ENCODE data around the gene FOLR2. TPM values are rescaled to one million over a fixed set of nuclear protein-coding genes. Genes with fewer than 3 reads are reported as not detected.

FOLR2 gene
- total RNA-seq, 1 experiment from 2014 or later: not detected

GRCh38 chr11:72174302-72175070, 42.1 kb upstream of the FOLR2 start (continued):
- TF ChIP-seq TCF7L2 (IDR thresholded peaks at IDR 0.05; ENCODE audit: borderline replicate concordance, extremely low read depth, insufficient read depth, insufficient read length): no peak

- intact Hi-C loops (cut with micrococcal nuclease): no loop called here
- TF ChIP-seq ZBTB33 (IDR thresholded peaks at IDR 0.05; ENCODE audit: extremely low read depth, insufficient replicate concordance, low read length) (no peak), SP1 (IDR thresholded peaks at IDR 0.05; ENCODE audit: low read depth) (no peak), EGR1 (IDR thresholded peaks at IDR 0.05; ENCODE audit: low read depth) (no peak), ZFX (IDR thresholded peaks at IDR 0.05) (no peak), MAX (IDR thresholded peaks at IDR 0.05) (no peak), YY1 (IDR thresholded peaks at IDR 0.05; ENCODE audit: extremely low read depth, insufficient replicate concordance, low read depth, low read length) (no peak), REST (IDR thresholded peaks at IDR 0.05; ENCODE audit: low read depth) (no peak), ZNF274 (IDR thresholded peaks at IDR 0.05; ENCODE audit: low read depth, low read length) (no peak), ELF1 (IDR thresholded peaks at IDR 0.05; ENCODE audit: borderline replicate concordance, low read depth) (no peak), CBX3 (IDR thresholded peaks at IDR 0.05; ENCODE audit: low read depth) (no peak), JUND (IDR thresholded peaks at IDR 0.05) (no peak)
- no peak overlapping the region for H3K9ac ChIP-seq (ENCODE audit: low read length)
- H4K20me1 ChIP-seq (ENCODE audit: insufficient read depth): no peaks in the 10 kb centered on the region
- POLR2A ChIA-PET: no interaction called here
- no peaks in the 10 kb centered on the region for H3K9me3 ChIP-seq (ENCODE audit: control insufficient read depth in 1 of 2, insufficient read depth in 1 of 2, low read depth in 1 of 2, low read length in 2 of 2)
- H3K9me2 ChIP-seq (ENCODE audit: insufficient read depth): no peaks in the 10 kb centered on the region
- ATAC-seq (no peak), DNase-seq (ENCODE audit: low read depth, low spot score) (no peak)
- H3K4me3 ChIP-seq (replicated peaks in 1 of 2; ENCODE audit: low read depth in 1 of 2, low read length in 2 of 2): no peak overlapping the region
- RAD21 ChIA-PET (ENCODE audit: low non-redundant PET in 1 of 2, low total read pairs in 2 of 2, uncharacterized antibody in 2 of 2, unreplicated experiment in 2 of 2): no interaction called here
- BruUV-seq (replicated peaks): no TSS peak
- H3K27me3 ChIP-seq (ENCODE audit: insufficient read depth, low read length): peaks cover 7% of the 10 kb centered on the region; the same call in 1 of the 2 replicates
- H3K79me2 ChIP-seq (ENCODE audit: insufficient read depth, low read length): no peaks in the 10 kb centered on the region
- H3K36me3 ChIP-seq (ENCODE audit: control insufficient read depth in 1 of 2, insufficient read depth in 2 of 2, low read length in 2 of 2): no peaks in the 10 kb centered on the region
- no peaks in the 10 kb centered on the region for H3K4me1 ChIP-seq (ENCODE audit: control insufficient read depth in 1 of 2, insufficient read depth in 2 of 2, low read length in 2 of 2)
- no peak overlapping the region for H2AFZ ChIP-seq (ENCODE audit: low read depth, low read length, poor library complexity, severe bottlenecking)
- H3K4me2 ChIP-seq (ENCODE audit: low read length): no peak overlapping the region
- H3K27ac ChIP-seq (ENCODE audit: low read depth, low read length): no peak overlapping the region
- CTCF ChIA-PET: no interaction called here
These were observed 38.9 kb upstream of the FOLR2 start for GRCh38 chr11:72177656-72178055.
